Measurements from ENCODE around the gene PPOX. TPM values are rescaled to one million over a fixed set of nuclear protein-coding genes. Genes with fewer than 3 reads are reported as not detected.

The PPOX gene
- total RNA-seq, 1 experiment from 2014 or later: 37.1 TPM

DNA sequence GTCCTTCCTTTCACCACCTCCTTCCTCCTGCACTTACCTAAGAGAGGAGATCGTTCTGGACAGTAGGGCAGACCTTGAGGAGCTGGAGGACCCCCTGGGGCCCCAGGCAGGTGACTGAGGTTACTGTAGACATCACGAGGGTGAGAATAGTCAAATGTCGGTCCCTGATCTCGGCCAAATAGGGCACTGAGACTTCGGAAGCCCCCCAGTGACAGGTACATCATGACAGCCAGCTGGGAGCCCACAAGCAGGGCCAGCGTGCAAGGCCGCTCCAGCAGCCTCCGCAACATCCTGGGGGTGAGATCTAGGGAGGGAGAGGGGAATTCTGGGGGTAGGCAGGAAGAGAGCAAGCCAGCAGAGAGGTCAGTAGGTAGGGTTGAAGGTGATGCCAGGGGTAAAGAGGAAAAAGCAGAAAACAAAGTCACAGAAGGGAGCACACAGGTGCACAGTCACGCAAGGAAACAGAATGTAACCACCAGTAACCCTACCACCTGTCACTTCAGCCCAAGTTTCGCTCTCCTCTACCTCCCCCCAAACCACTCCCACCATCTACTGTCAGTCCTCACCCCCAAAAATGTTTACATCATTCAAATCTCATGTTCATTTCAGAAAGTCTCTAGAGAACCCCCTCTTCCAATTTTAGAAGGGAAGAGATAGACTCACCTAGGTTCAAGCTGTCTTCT lies 9.7 kb downstream of the PPOX start:
- DNase-seq (ENCODE audit: low spot score): no peak

DNA sequence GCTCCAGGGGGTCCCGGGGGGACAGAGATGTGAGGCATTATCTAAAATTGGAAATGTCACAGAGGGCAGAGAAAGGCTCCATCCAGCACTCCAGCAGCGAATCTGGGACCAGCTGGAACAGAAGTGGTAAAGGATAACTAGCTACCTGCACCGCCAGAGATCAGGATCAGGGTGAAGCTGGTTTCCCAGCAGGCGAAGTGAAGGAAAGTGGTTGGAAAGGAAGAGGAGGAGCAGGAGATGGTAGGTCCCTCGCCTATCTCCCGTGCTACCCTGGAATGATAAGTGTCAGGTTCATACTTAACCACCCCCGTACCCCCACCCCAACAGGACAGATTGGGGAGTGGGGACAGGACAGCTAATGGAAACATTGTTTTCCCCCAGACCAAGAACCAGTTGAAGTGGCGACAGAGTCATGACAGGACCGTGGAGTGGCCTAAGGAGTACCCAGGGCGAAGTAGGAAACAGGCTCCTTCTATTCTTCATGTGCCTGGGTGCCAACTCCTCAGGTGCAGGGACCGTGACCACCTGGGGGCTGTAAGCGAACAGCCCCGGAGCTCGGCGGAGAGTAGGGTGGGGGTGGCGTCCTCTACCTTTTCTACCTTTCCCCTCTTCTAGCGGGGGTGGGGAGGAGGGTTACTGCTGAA lies 10.4 kb downstream of the PPOX start:
- no peak for DNase-seq (ENCODE audit: low spot score)

DNA sequence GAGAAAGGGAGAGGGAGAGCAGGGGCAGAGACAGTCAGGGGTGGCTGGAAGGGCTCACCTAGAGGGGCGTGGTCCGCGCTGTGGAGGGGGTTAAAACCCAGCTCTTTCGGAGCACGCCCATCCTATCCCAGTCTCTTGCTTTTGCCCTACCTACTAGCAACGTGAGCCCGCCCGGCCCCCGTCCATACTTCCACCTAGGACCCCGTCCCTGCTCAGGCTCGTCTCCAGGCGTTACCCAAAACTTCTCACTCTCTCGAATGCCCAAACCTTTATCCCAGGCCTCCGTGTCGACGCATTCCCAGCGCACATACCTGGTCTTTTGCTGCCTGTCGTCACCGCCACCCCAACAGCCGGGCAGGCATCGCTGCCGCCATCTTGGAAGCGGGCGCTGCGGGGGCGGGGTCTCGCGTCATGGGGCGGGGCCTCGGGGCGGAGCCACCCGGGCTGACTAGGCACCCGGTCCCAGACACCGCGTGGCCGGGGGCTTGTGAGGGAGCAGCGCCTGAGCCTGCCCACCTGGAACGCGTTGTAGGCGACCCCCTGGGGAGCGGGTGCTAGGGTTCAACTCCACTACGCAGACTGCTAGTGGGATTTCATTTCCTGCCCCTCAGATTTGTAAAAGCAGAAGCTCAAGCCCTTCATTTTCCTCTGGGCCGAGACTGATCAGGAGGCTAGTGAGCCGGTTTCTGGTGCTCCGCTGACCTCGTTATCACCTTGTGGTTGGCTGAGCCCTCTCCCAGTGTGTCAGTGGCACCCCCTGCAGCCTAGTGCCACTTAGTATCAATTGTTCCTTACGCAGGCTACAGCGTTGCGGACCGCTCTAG lies 11.1 kb downstream of the PPOX start, which contains the start of gene B4GALT3:
B4GALT3 (minus strand) TSS at position 396 of the 824 bp plus-strand sequence. CDS start 1,447 bp downstream, outside the sequence.
- peak; percentile 77 for DNase-seq (ENCODE audit: low spot score)

DNA sequence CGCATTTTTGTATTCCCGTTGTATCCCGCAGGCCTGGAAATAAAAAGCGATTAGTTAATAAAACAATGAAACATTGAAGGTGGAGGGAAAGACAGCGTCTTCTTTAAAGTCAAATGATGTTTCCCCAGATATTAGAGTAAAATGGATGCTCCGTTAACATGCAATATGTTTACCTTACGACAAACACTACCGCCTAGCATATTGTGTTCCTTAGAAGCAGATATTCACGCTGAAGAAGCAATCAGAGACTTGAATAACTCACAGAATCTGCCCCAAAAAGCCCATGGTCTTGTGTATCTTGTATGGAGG lies 11.7 kb downstream of the PPOX start:
- DNase-seq (ENCODE audit: low spot score): no peak

DNA sequence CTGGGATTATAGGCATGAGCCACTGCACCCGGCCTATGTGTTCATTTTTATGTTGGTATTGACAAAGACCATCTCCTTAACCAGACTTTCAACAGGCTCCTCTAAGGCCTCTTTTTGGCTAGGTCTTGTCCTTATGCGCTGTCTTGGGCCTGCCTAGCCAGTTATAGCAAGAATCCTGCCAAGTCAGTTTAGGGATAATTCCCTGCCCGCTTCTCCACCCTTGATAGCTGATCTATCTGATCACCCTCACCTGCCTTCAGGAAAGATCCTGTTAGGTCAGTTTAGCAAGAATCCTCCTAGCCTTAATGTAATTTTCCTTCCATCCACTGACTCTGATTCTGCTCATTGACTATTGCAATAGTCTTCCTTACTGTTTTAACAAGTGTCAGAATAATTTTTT lies 13.5 kb downstream of the PPOX start:
- no peak for DNase-seq (ENCODE audit: low spot score)

DNA sequence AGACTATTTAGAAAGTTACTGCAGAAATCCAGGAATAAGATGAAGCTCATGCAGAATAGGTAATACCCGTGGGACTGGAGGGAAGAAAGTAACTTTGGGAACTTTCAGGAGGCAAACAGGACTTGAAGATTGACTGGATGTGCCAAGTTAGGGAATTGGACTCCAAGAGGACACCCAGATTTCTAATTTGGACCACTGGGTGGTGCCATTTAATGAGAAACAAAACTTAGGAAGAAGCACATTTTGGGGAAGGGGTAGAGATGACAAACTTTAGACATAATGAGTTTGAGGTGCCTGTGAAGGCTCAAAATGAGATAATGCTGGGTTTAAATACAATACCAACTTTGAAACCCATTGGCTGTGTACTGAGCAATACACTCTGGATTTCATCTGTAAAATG lies 14.4 kb downstream of the PPOX start:
- peak; percentile 32 for DNase-seq (ENCODE audit: low spot score)

DNA sequence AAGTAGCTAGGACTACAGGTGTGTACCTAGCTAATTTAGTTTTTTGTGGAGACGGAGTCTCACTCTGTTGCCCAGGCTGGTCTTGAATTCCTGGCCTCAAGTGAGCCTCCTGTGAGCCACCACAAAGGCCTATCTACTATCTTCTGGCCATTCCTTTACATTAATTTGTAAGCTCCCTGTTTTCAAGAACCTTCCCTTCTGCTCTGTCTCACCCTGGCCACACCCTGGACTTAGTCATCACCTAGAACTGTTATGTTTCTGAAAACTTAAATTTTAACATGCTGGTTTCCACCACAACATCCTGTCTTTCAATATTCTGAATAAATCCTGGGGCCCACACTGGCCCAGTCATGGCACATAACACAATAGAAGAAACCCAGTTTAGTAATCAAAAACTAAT lies 16.0 kb downstream of the PPOX start:
- peak; percentile 84 for DNase-seq (ENCODE audit: low spot score)

DNA sequence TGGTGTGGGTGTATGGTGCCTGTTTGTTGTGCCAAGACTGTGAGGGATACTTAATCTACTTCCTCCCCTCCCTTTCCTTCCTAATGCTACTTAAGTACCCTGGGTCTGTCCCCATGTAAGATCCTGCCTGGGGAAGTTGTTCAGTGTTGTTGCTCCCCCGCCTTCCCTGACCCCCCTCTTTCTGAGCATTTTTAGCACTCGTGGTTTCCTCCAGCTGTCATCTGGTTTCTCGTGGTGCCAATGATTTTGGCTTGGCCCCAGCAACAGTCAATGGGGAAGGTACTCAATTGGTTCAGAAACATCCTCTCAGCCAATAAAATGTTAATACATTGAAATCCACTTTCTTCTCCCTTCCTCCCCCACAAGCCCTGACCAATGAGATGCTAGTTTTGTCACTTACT lies 19.1 kb downstream of the PPOX start:
- peak; percentile 47 for DNase-seq (ENCODE audit: low spot score)

DNA sequence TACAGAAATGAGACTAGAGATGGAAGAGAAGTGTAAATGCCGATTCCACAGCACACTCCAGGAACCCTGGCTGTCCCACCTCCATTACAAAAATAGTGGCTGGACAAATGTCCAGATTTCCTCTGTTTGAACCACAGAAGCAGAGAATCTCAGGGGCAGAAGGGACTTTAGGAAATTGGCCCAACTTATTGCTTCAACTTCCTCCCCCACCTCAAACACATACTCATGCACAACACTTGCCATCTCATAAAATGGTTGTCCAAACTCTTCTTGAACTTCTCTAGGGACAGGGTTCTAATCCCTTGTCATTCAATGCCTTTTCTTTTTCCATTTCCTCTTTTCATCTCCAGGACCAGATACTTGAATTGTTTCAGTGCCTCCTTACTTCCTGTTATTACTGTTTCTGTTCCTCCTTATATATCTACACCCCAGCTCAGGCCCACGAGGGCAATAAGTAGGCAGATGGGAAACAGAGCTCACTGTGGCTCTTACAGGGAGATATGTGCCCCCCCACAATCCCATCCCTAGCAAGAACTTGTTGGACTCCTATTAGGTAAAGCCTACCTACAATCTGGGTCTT lies 19.6 kb downstream of the PPOX start:
- no peak for DNase-seq (ENCODE audit: low spot score)

DNA sequence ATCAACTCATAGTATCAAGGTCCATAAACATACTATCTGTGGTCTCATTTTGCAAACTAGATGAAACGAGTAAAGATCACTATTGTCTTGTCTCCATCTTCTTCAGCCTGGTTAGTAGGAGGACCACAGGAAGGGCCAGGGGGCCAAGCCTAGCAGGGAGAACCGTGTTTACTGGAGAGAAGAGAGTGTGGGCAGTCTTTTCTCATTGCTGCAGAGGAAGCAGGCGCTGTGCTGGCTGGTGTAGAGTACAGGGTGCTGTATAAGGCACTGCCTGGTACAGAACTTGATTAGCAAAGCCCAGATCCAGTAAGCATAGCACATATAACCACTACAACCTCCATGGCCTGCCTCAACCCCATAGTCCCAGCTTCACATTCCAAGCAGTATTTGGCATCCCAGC lies 21.1 kb downstream of the PPOX start:
- no peak for DNase-seq (ENCODE audit: low spot score)

DNA sequence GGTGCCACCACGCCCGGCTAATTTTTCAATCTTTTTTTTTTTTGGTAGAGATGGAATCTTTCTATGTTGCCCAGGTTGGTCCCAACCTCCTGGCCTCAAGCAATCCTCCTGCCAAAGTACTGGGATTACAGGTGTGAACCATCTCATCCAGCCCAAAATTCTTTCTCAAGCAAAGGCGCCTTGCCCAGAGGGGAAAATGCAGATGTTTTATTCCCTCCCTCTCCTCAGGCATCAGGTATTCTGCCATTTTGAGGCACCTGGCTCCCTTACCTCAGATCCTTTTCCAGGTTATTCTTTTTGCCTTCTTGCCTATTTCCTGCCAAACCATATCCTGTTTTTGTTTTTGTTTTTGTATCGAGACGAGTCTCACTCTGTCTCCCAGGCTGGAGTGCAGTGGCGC lies 22.2 kb downstream of the PPOX start:
- no peak for DNase-seq (ENCODE audit: low spot score)

DNA sequence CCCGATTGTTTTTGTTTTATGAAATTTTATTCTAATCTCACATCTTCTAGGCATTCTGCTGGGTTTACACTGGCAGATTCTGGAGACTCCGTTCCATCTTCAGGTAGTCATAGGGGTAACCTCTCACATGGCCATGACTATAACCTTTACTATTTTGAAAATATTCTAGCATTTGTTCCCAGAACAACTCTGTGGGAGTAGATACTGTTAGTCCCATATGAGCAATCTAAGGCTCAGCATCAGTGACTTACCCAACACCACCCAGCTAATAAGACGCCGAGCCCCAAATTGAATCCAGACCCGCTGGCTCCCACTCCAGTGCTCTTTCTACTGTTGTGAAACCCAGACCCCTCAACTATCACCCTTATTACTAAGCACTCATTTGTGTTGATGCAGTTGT lies 22.8 kb downstream of the PPOX start:
- DNase-seq (ENCODE audit: low spot score): no peak

DNA sequence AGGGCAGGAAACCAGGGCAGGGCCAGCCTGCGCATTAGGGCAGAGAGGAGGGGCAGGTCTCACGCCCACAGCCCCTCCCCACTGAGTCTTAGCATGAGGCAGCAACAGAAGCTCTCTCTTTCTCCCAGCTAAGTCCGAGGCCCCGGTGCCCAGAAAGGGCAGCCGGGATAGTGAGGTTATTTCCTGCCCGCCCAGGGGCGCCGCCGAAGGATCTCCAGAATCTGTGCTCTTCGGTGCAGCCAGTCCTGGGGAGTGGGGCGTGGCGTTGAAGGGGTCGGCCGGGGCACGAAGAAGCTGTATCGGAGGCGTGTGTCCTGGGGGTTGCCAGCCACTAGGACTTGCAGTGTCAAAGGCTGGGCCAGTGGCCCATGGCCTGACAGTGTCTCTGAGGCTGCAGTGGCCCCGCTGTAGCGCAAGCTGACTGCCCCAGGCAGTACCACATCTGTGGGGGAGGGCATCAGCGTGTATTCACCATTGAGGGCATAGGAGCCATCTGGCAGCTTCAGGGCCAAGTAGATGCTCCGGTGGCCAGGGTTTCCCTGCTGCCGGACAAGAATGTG lies 24.8 kb downstream of the PPOX start:
- DNase-seq (ENCODE audit: low spot score): no peak

DNA sequence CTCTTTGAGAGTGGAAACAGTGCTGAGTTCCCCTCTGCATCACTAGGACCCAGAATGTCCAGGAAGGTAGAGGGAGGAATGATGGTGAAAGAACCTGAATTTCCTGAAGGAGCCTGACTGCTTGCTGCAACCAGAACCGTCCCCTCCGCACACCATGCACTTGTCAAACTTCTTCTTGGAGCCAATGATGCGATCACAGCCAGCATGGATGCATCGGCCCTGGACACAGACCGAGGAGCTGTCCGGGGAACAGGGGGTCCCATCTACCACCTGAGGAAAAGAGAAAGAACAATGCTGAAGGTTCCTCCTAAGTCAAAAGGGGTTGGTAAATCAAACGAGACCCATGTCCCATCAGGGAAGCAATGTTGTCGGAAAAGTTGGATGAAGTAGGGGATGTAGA lies 25.7 kb downstream of the PPOX start:
- DNase-seq (ENCODE audit: low spot score): no peak

DNA sequence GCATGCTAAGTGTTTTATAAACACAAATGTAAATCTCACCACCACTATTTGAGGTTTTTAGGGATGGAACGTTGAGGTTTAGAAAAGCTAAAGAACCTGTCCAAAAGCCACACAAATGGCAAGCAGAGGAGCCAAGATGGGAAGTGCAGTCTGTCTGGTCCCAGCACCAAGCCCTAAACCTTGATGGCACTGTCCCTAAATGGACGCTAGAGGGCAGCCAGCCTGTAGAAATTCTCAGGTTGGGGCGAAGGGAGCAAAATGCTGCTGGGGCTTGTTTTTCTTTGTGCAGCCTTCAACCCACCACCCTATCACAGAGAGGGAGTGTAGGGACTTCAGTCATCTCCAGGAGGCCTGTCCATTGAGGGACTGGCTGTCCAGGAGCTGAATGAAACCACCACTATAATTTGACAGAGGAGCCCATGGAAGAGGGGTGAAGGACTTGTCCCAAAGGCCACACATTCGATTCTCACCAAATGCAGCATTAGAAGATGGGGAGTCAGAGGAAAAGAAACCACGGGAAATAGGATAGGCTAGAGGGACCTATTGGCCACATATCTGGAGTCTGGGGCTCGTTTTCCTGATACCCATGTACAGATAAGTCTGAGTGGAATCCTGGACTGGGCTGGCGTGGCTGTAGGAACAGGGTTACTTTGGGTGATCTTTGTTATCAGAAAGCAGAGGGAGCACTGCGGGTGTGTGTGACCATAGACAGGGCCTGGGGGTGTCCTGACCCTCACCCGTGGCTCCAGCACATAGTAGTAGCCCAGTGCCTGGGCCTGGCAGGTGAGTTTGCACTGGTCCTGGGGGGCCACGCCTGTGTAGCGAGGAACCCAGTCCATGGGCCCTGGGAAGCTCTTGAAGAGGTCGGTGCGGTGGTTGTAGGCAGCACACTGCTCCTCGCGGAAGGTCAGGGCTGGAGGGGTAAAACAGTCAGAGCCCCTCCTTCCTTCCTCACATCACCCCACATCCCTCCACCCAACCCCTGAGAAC lies 26.5 kb downstream of the PPOX start:
- DNase-seq (ENCODE audit: low spot score): peak; percentile 70

DNA sequence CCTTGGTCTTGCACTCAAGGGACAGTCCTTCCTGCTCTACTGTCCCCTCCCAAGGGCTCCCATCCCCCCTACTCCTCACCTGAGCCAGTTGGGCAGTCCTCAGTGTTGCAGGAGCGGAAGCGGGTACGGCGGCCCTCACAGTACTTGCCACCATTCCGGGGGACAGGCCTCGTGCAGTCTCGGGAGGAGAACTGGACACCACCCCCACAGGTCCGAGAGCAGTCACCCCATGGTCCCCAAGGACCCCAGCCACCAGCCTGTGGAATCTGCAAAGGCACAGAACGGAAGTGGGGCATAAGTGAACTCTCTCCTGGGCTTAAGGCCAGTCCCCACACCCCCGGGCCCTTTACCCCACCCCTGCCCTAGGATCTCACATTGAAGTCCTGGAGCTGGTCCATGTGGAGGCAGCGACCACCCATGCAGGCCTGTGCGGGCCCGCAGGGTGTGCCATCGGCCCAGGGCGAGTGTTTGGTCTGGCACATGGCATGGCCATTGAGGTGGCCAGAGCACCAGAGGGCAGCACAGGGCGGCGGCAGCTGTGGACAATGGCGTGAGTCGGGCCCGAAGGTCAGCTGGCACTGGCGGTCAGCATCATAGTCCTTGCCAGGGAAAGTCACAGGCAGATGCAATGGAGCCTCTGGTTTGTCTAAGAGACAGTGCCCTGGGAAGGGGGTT lies 27.5 kb downstream of the PPOX start:
- DNase-seq (ENCODE audit: low spot score): no peak

DNA sequence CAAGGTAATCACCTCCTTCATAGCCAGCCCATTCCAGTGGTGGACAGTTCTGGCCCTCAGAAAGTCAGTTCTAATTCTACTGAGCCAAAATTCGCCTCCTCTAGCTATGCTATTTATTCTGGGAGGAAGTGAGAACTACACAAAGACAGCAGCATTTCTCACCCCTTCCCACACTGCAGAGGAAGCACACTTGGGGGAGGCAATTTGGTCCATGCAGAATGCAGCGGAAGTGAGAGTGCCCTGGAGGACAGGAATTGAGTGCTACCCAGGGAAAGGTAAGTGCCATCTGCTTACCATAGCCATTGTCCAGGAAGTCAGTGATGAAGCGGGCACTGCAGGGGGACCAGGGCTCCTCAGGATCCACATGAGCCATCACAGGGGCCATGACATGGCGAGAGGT lies 28.9 kb downstream of the PPOX start:
- no peak for DNase-seq (ENCODE audit: low spot score)

DNA sequence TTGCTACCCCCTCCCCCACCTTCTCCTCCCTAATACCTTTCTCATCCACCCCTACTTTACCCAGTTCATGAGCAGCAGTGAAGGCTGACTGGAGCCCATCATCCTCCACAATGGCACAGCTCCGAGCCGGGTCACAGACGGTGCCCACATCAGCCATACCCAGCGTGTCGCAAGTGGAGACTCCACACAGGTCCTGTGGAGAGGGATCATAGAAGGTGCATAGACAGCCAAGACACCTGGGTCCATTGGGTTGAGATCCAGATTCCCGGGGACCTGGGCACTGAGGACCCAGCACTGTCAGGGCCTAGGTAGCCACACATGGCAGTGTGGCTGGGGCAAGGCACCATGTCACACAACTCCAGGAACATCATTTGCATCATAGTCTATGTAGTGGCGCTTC lies 29.9 kb downstream of the PPOX start:
- no peak for DNase-seq (ENCODE audit: low spot score)

DNA sequence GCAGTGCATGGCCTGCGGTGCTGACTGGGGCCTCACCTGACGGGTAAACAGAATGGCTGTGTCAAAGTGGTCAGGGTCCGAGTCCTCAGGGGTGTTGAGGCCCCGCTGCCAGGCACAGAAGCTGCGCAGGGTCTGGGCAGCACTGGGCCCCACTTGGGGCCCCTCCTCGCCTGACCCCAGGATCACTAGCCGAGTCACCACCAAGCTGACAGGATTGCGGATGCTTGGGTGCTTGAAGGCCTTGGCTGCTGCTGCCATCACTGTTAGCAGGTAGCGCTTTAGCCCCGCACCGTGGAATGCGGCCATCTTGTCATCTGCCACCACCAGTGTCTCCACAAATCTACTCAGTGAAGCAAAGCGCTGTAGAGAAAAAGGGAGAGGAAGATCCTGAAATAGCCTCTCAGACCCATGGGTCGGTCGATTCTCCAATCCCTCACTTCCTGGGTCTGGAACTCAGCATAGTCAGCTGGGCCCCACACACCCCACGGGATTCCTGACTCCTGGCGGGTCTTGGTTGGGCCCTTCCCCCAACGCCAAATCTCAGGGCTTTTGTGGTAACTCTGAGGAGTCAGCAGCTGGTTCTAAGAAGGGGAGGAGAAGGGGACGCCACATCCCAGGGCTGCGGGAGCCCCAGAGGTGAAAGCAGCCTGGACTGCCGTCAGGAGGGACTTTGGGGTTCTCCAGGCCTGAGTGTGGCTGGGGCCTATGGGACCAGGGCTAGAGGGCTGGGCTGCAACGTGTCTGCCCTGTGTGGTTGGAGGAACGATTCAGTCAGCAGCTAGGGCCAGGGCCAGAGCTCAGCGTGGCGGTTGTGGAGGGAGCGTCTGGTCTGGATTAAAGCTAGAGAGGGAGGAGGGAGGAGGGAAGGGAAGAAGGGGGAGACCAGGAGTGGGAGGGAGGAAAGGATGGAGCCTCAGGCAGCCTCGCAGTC lies 30.6 kb downstream of the PPOX start:
- DNase-seq (ENCODE audit: low spot score): no peak

Measured in A172 (cell line).